Muscle layer of colon (tissue), 2 donors: ENCODE data around the gene PRPF38A.

Experiments used
- H3K27ac ChIP-seq: one replicate; pipeline ENCODE4 v1.7.0; 2013; ENCODE audit warnings: low read depth, mild to moderate bottlenecking, low read length, moderate library complexity
- H3K27me3 ChIP-seq, 2 donors: one replicate each; pipeline ENCODE4 v1.7.0; 2013; ENCODE audit warnings: low read length in 2 of 2, mild to moderate bottlenecking in 2 of 2; ENCODE audit not compliant: insufficient read depth in 2 of 2, control insufficient read depth in 1 of 2
- H3K36me3 ChIP-seq: one replicate; pipeline ENCODE4 v1.7.0; 2013; ENCODE audit warnings: mild to moderate bottlenecking, low read length; ENCODE audit not compliant: insufficient read depth
- H3K4me1 ChIP-seq: one replicate; pipeline ENCODE4 v1.7.0; 2013; ENCODE audit warnings: mild to moderate bottlenecking, low read length; ENCODE audit not compliant: insufficient read depth
- H3K4me3 ChIP-seq, 2 donors: one replicate each; pipeline ENCODE4 v1.7.0; 2013; ENCODE audit warnings: low read length in 2 of 2, low read depth in 1 of 2, mild to moderate bottlenecking in 1 of 2, moderate library complexity in 1 of 2
- H3K9ac ChIP-seq: one replicate; pipeline ENCODE4 v1.7.0; 2013; ENCODE audit warnings: low read length
- H3K9me3 ChIP-seq: one replicate; pipeline ENCODE4 v1.7.0; 2013; ENCODE audit warnings: mild to moderate bottlenecking, low read length
- donor health status: abdominal sarcoma.
- donor health status: Adenocarcinoma of cecum.

Gene PRPF38A

DNA sequence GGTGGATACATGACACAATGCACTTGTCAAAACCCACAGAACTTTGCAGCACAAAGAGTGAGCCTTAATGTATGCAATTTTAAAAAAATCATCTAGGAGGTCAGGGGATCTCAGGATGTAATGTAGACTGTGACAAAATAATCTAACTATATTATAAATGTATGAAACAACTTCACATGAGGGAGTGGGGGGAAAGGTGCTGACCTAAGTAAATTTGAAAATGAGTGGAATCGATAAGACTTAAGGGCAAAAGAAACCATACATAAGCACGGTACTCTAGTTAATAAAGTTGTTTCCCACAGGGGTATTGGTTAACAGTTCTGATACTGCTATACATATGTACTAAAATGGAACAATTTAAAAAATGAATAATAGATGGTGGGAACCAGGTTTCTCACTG lies 64.7 kb downstream of the PRPF38A start:
- H3K36me3 ChIP-seq = no peaks in the 10 kb centered on the region
- H3K9me3 ChIP-seq = no peaks in the 10 kb centered on the region
- no peaks in the 10 kb centered on the region for H3K27me3 ChIP-seq
- no peak overlapping the region for H3K4me3 ChIP-seq
- no peaks in the 10 kb centered on the region for H3K4me1 ChIP-seq
- H3K27ac ChIP-seq = no peak overlapping the region
- no peak overlapping the region for H3K9ac ChIP-seq
